Measurements from ENCODE around the gene TMEM176A. TPM values are rescaled to one million over a fixed set of nuclear protein-coding genes. Genes with fewer than 3 reads are reported as not detected.

TMEM176A gene
- total and polyA plus RNA-seq, 2 of the 8 experiments (the other 6 are each of a cell fraction or from before 2014, with no cell fraction given) = 1.3 to 1.5 TPM

DNA sequence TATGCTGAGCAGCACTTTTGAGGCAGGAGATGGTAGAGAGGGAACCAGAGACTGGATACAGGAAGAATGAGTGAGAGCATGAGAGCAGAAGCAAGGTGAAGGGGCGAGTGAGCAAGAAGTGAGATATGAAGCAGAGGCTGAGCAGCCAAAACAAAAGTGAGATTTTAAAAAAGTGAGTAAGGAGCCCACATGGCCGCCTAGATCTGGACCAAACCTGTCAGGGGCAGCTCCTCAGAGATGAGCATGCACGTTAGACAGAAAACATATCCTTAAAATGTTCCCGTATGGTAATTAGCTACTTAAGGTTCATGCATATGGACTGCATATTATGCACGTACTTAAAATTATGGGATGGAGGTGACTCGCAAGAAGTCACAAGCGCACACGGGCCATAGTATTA lies 22.5 kb downstream of the TMEM176A start:
- Histone ChIP-seq H2BK120ac (replicated peaks; ENCODE audit: low read depth, low read length) (no peak overlapping the region), H3K23me2 (ENCODE audit: low read depth, low read length) (no peaks in the 10 kb centered on the region)
- WGBS, 2 experiments (ENCODE audit: extremely low coverage in 1 of 2, insufficient coverage in 1 of 2, insufficient read length in 1 of 2, insufficient replicate concordance in 2 of 2, low coverage in 1 of 2, low lambda C conversion rate in 2 of 2, missing lambda C conversion rate in 1 of 2) = 84% methylated on average over 8 of the region's 8 CpGs; no CpG with 5 or more reads in 1 of the 2 experiments
- no peak for TF ChIP-seq FOSL1 (IDR thresholded peaks at IDR 0.05; ENCODE audit: insufficient read depth, low read depth, low read length)
- no peak for TF ChIP-seq CREB1 (IDR thresholded peaks at IDR 0.05)
- no peak for TF ChIP-seq CBX8 (IDR thresholded peaks at IDR 0.05; ENCODE audit: borderline replicate concordance, low read depth, low read length)
- TF ChIP-seq GTF2F1 (IDR thresholded peaks at IDR 0.05; ENCODE audit: borderline replicate concordance, low read depth, low read length) = no peak
- TF ChIP-seq RBBP5 (IDR thresholded peaks at IDR 0.05; ENCODE audit: borderline replicate concordance, low read depth, low read length) = no peak
- TF ChIP-seq EZH2 (IDR thresholded peaks at IDR 0.05; ENCODE audit: low read depth, low read length, severe bottlenecking) = no peak
- TF ChIP-seq KDM5A (IDR thresholded peaks at IDR 0.05; ENCODE audit: low read length) = no peak
- TF ChIP-seq JUND (IDR thresholded peaks at IDR 0.05; ENCODE audit: low read length) = no peak
- TF ChIP-seq RXRA (IDR thresholded peaks at IDR 0.05; ENCODE audit: insufficient read depth, low read depth, low read length) = no peak
- no peak for TF ChIP-seq POLR2AphosphoS5 (IDR thresholded peaks at IDR 0.05; ENCODE audit: low read depth, low read length)
- no peak for TF ChIP-seq SIX5 (IDR thresholded peaks at IDR 0.05; ENCODE audit: low read depth, low read length)
- TF ChIP-seq RAD21 (IDR thresholded peaks at IDR 0.05 in 1 of 2, conservative IDR thresholded peaks at IDR 0.05 in 1 of 2; ENCODE audit: low read depth in 2 of 2, low read length in 2 of 2) = no peak
- no peak for TF ChIP-seq TAF1 (IDR thresholded peaks at IDR 0.05; ENCODE audit: low read depth, low read length)
- TF ChIP-seq SIN3A (conservative IDR thresholded peaks at IDR 0.05 in 1 of 2, IDR thresholded peaks at IDR 0.05 in 1 of 2; ENCODE audit: low read depth in 1 of 2, low read length in 2 of 2) = no peak

More for the DNA sequence above, 22.5 kb downstream of the TMEM176A start:
- Histone ChIP-seq H4K5ac (ENCODE audit: insufficient read length, low read depth, low read length) (no peak overlapping the region), H3K9ac (replicated peaks in 1 of 4; ENCODE audit: extremely low read depth in 1 of 4, low read depth in 3 of 4, low read length in 3 of 4) (no peak overlapping the region), H3K14ac (ENCODE audit: insufficient read length) (no peak overlapping the region), H4K20me1 (replicated peaks in 1 of 2; ENCODE audit: control insufficient read depth in 1 of 2, insufficient read depth in 2 of 2, low read length in 2 of 2) (no peaks in the 10 kb centered on the region), H3K23ac (ENCODE audit: insufficient read length) (no peak overlapping the region), H2BK12ac (ENCODE audit: low read depth, low read length) (no peak overlapping the region), H3K4me3 (ENCODE audit: extremely low read depth in 1 of 4, insufficient read depth in 2 of 4, low read depth in 3 of 4, low read length in 4 of 4) (no peak overlapping the region), H3K27ac (ENCODE audit: low read depth, low read length) (no peak overlapping the region), H3K4me2 (ENCODE audit: insufficient read depth in 1 of 2, low read depth in 2 of 2, low read length in 2 of 2) (no peak overlapping the region), H3K79me2 (ENCODE audit: control insufficient read depth in 1 of 2, insufficient read depth in 2 of 2, low read length in 2 of 2) (no peaks in the 10 kb centered on the region), H3K18ac (ENCODE audit: extremely low read depth, low read length) (no peak overlapping the region), H3K4me1 (replicated peaks in 1 of 4; ENCODE audit: control insufficient read depth in 3 of 4, insufficient read depth in 4 of 4, low read length in 3 of 4) (peaks cover 0 to 7% (median 0%) of the 10 kb centered on the region in 4 experiments; a peak in 3 of 7 replicates), H2AFZ (ENCODE audit: low read length) (no peak overlapping the region), H2BK15ac (ENCODE audit: low read length) (no peak overlapping the region), H3K27me3 (replicated peaks in 1 of 4; ENCODE audit: control insufficient read depth in 3 of 4, extremely low read depth in 1 of 4, insufficient read depth in 3 of 4, low read length in 3 of 4) (no peaks in the 10 kb centered on the region; a peak in 3 of 7 replicates), H3K36me3 (ENCODE audit: control insufficient read depth in 2 of 4, insufficient read depth in 4 of 4, low read length in 3 of 4) (no peaks in the 10 kb centered on the region), H3K4ac (replicated peaks; ENCODE audit: insufficient read length, low read depth, low read length) (no peak overlapping the region), H3K56ac (replicated peaks; ENCODE audit: insufficient read length, low read depth, low read length) (no peak overlapping the region), H2AK5ac (ENCODE audit: low read depth, low read length) (no peak overlapping the region), H2BK20ac (ENCODE audit: low read length) (no peak overlapping the region), H2BK5ac (ENCODE audit: low read depth, low read length) (no peak overlapping the region), H3K9me3 (ENCODE audit: insufficient read depth in 2 of 2, low read depth in 1 of 2, low read length in 1 of 2) (no peaks in the 10 kb centered on the region; a peak in 1 of 4 replicates), H3K79me1 (ENCODE audit: low read depth, low read length) (no peaks in the 10 kb centered on the region; the same call in 1 of the 2 replicates), H4K8ac (ENCODE audit: extremely low read depth, insufficient read depth, low read length) (no peak overlapping the region), H4K91ac (replicated peaks; ENCODE audit: insufficient read length, low read length) (no peak overlapping the region)
- POLR2A ChIA-PET (ENCODE audit: partially characterized antibody) = no interaction called here
- CTCF ChIA-PET (ENCODE audit: partially characterized antibody) = interaction anchor here (1.1 kb wide), 1 partner anchor 18 kb away, joined by 3 read pairs; no protein-coding TSS in a partner anchor
- DNase-seq (ENCODE audit: low read depth in 1 of 2, low spot score in 2 of 2) = no peak
- FAIRE-seq = no peak
